Esophagus muscularis mucosa (tissue), 4 donors: Measurements from ENCODE around the gene HIGD2A. TPM values are rescaled to one million over a fixed set of nuclear protein-coding genes. Genes with fewer than 3 reads are reported as not detected.

Experiments used
- DNase-seq: peaks from one replicate; pipeline ENCODE4 v3.0.0-alpha.2; 2017; ENCODE audit errors: extremely low spot score
- H3K27ac ChIP-seq, 4 donors: fragments of 200-600 bp; sonication (generic); replicated peaks in 1 of 4; 1 replicate in 3 of 4; 2 replicates in 1 of 4; pipeline ENCODE4 v1.5.1; 2016 to 2019; ENCODE audit warnings: mild to moderate bottlenecking in 1 of 4
- H3K27me3 ChIP-seq, 4 donors: fragments of 200-600 bp; sonication (generic); one replicate each; pipeline versions ENCODE4 v1.5.1 to v1.6.0; 2016 to 2019
- H3K36me3 ChIP-seq, 4 donors: fragments of 200-600 bp; sonication (generic); one replicate each; pipeline ENCODE4 v1.5.1; 2016 to 2019
- H3K4me1 ChIP-seq, 4 donors: fragments of 200-600 bp; sonication (generic); one replicate each; pipeline ENCODE4 v1.5.1; 2016 to 2019
- H3K4me3 ChIP-seq, 4 donors: fragments of 200-600 bp; sonication (generic); 1 replicate in 2 of 4; 2 replicates in 2 of 4; pipeline ENCODE4 v1.5.1; 2016 to 2019; ENCODE audit warnings: mild to moderate bottlenecking in 4 of 4, moderate library complexity in 1 of 4
- H3K9me3 ChIP-seq, 4 donors: fragments of 200-600 bp; sonication (generic); 1 replicate in 3 of 4; 2 replicates in 1 of 4; pipeline ENCODE4 v1.5.1; 2016 to 2019
- EP300 ChIP-seq: sonication (generic); formaldehyde crosslinking; IDR thresholded peaks from one replicate; pipeline ENCODE4 v1.6.1; 2017; ENCODE audit warnings: antibody characterized with exemption
- POLR2A ChIP-seq: fragments of 450-650 bp; IDR thresholded peaks from one replicate; pipeline ENCODE4 v1.6.1; 2017; ENCODE audit warnings: antibody characterized with exemption, moderate library complexity, mild to moderate bottlenecking, low read depth
- POLR2AphosphoS5 ChIP-seq, 2 donors: sonication (generic); formaldehyde crosslinking; IDR thresholded peaks; one replicate each; pipeline ENCODE4 v1.6.1; 2017; ENCODE audit warnings: antibody characterized with exemption in 2 of 2
- WGBS: methylation state at CpG from one replicate; pipeline ENCODE4 v1.1.5; 2018; 5-methylcytosine and 5-hydroxymethylcytosine counted together
- intact Hi-C: fragments of 100-400 bp; cut with DNase I; formaldehyde crosslinking; loops from one replicate; pipeline ENCODE4 v1.15.1; 2023
- total RNA-seq, 4 donors: library from RNA; depleted of rRNA; stranded (reverse); fragments of >200 nt; gene quantifications; one replicate each; pipeline versions ENCODE4 v1.1.0 to v1.2.1, GENCODE V29; 2016
- TF ChIP-seq, protein P1 (sequence below), 3 experiments: fragments of 200-600 bp in 2 of 3; fragments of 450-650 bp in 1 of 3; sonication (generic) in 2 of 3; IDR thresholded peaks; one replicate each; pipeline ENCODE4 v1.5.1; 2017 to 2019; ENCODE audit warnings: antibody characterized with exemption in 3 of 3, mild to moderate bottlenecking in 2 of 3, moderate library complexity in 1 of 3

The HIGD2A gene
- total RNA-seq, 4 donors from 2014 or later: 120 to 179 (median 160) TPM

DNA sequence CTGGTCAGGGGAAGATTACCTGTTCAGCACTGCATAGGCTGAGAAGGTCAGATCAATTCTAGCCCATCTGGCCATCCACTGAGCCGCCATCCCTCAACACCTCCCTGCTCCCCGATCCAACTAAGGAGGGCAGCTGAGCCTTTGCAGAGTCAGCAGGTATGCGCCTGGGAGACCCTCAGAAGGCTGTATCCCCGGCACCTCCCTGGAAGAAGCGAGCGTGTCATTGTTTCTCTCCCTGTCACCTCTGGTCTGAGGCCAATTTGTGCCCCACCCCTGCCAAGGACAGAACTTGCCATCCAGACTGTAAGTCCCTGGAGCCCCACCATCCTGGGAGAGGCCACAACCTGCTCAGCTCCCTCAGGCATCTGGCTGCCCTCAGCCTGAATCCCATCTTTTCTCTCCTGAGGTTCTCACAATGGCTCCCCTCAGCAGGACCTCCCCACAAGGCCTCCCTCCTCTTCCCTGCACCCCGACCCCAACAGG is 25.2 kb downstream of the HIGD2A start:
- no peaks in the 10 kb centered on the region for H3K27me3 ChIP-seq
- no peak overlapping the region for H3K4me3 ChIP-seq
- H3K36me3 ChIP-seq: peaks cover 7 to 24% (median 15%) of the 10 kb centered on the region in 4 donors
- H3K27ac ChIP-seq: peak overlapping the region; percentile 49 to 98 (median 92)
- H3K4me1 ChIP-seq: peaks cover 51 to 56% (median 53%) of the 10 kb centered on the region in 4 donors
- DNase-seq: no peak
- intact Hi-C loops: loop anchor here (10.0 kb wide), 1 partner anchor 131 kb away; the partner anchor contains the start of gene CDHR2
- WGBS: 97% methylated on average over 4 of the region's 7 CpGs
- TF ChIP-seq POLR2A: no peak
- no peak for TF ChIP-seq POLR2AphosphoS5 (IDR thresholded peaks at IDR 0.05)
- TF ChIP-seq EP300: no peak
- TF ChIP-seq, protein P1, sequence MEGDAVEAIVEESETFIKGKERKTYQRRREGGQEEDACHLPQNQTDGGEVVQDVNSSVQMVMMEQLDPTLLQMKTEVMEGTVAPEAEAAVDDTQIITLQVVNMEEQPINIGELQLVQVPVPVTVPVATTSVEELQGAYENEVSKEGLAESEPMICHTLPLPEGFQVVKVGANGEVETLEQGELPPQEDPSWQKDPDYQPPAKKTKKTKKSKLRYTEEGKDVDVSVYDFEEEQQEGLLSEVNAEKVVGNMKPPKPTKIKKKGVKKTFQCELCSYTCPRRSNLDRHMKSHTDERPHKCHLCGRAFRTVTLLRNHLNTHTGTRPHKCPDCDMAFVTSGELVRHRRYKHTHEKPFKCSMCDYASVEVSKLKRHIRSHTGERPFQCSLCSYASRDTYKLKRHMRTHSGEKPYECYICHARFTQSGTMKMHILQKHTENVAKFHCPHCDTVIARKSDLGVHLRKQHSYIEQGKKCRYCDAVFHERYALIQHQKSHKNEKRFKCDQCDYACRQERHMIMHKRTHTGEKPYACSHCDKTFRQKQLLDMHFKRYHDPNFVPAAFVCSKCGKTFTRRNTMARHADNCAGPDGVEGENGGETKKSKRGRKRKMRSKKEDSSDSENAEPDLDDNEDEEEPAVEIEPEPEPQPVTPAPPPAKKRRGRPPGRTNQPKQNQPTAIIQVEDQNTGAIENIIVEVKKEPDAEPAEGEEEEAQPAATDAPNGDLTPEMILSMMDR (IDR thresholded peaks at IDR 0.05): no peak
- H3K9me3 ChIP-seq: no peaks in the 10 kb centered on the region

DNA sequence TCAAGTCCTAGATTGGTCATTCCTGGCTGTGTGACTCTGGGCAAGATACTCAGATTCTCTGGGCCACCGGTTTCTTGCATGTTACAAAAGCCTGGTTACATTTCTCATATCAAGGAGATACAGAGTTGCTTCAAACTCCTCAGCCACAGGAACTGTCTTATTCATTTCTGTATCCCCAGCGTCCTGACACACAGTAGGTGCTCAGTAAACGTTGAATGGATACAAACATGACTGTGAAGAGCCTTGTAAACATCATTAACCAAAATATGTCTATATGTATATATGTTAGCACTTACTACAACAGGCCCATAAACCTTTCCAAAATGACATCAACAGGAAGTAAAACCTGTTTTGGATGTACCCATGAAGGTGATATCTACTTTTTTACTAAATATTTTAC is 26.2 kb downstream of the HIGD2A start:
- H3K27ac ChIP-seq: peak overlapping the region; percentile 86 to 98 (median 96)
- no peak for DNase-seq
- no peak for TF ChIP-seq POLR2AphosphoS5 (IDR thresholded peaks at IDR 0.05)
- TF ChIP-seq, protein P1 (IDR thresholded peaks at IDR 0.05): no peak
- no peaks in the 10 kb centered on the region for H3K9me3 ChIP-seq
- no peaks in the 10 kb centered on the region for H3K27me3 ChIP-seq
- intact Hi-C loops: loop anchor here (10.0 kb wide), 1 partner anchor 130 kb away; the partner anchor contains the start of gene CDHR2
- peak overlapping the region in 3 of 4 donors; percentile 71 to 98 (median 92) for H3K4me3 ChIP-seq
- peaks cover 5 to 16% (median 9%) of the 10 kb centered on the region in 4 donors for H3K36me3 ChIP-seq
- WGBS: 83% methylated on average over 3 of the region's 3 CpGs
- H3K4me1 ChIP-seq: peaks cover 51 to 56% (median 53%) of the 10 kb centered on the region in 4 donors

GRCh38 chr5:176415240-176415951 is 26.8 kb downstream of the HIGD2A start:
- peak overlapping the region; percentile 86 to 98 (median 96) for H3K27ac ChIP-seq
- intact Hi-C loops: loop anchor here (10.0 kb wide), 1 partner anchor 129 kb away; the partner anchor contains the start of gene CDHR2
- no peak for DNase-seq
- no peaks in the 10 kb centered on the region for H3K9me3 ChIP-seq
- TF ChIP-seq, protein P1 (IDR thresholded peaks at IDR 0.05): no peak
- TF ChIP-seq EP300: no peak
- peak in 1 of 2 donors; percentile 8 for TF ChIP-seq POLR2AphosphoS5 (IDR thresholded peaks at IDR 0.05)
- H3K4me3 ChIP-seq: peak overlapping the region; percentile 71 to 98 (median 95)
- H3K27me3 ChIP-seq: no peaks in the 10 kb centered on the region
- peaks cover 0 to 9% (median 3%) of the 10 kb centered on the region in 4 donors for H3K36me3 ChIP-seq
- H3K4me1 ChIP-seq: peaks cover 51 to 56% (median 53%) of the 10 kb centered on the region in 4 donors
- WGBS: 77% methylated on average over 12 of the region's 13 CpGs

DNA sequence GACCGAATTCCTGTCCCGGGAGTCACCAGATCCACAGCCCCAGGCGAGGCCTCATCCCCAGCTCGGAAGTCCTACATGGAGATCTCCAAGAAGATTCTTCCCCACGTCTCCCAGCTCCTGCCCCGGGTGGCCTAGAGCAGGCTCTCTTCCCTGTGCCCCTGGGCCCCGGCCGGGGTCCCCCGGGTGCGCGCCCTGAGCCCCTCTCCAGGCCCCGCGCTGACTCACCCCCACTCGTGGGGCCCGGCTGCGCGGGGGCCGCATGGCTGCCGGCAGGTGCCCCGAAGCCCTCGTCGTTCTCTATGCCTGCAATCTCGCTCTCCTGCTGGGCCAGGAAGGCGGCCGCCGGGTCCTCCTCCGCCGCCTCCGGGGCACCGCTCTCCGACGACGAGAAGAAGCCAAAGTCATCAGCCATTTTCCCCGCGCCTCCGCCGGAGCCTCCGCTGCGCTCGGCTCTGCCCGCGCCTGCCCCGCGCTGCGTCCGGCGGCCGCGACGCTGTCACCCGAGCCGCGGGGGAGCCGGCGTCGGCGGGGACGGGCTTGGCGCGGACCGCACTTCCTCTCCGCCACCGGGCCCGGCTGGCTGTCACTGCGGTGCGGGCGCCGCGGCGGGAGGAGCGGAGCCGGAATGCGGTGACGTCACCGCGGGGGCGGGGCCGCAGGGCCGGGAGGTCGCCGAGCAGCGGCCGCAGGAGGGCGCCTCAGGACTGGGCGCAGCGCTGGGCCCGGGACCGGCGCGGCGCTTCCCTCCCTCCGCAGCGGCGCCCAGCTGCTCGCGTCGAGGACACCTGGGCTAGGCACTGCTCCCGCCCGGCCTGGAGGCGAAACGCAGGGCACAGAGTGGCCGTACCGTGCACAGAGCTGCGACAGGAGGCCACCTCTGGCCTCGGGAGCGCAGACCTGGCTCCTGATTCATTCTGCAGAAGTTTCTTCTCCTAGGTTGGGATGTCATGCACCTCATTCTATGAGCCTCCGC is 27.7 kb downstream of the HIGD2A start, which contains the start of gene CLTB:
Gene CLTB, minus strand, starts transcription at position 588 of the 973 bp plus-strand sequence. Its CDS starts 176 bp downstream, at position 412.
- WGBS: 8% methylated on average over 10 of the region's 107 CpGs
- Histone ChIP-seq H3K4me1 (peaks cover 44 to 52% (median 50%) of the 10 kb centered on the region in 4 donors), H3K9me3 (no peaks in the 10 kb centered on the region), H3K36me3 (peaks cover 0 to 6% (median 2%) of the 10 kb centered on the region in 4 donors), H3K27me3 (no peaks in the 10 kb centered on the region), H3K27ac (peak within 1 kb of the TSS; percentile 86 to 98 (median 96)), H3K4me3 (peak within 1 kb of the TSS; percentile 71 to 98 (median 95))
- DNase-seq: peak; percentile 96
- TF ChIP-seq EP300 (no peak), POLR2A (no peak), POLR2AphosphoS5 (IDR thresholded peaks at IDR 0.05) (peak; percentile 47 to 85)
- TF ChIP-seq, protein P1 (IDR thresholded peaks at IDR 0.05): peak; percentile 80 to 96 (median 83)
- intact Hi-C loops: loop anchor here (1.0 to 10.0 kb wide), 2 partner anchors 31 to 129 kb away; partner anchors contain the start of gene CDHR2
